LHCN-M2 (cell line): ENCODE results near the gene ALDH2. TPM values are rescaled to one million over a fixed set of nuclear protein-coding genes. Genes with fewer than 3 reads are reported as not detected.
"Not testable (repeated sequence)": the region's sequence is repeated elsewhere in the genome, so short reads cannot be mapped to it uniquely, and the experiment has no call there.

Source experiments
- DNase-seq: peaks from one replicate; pipeline ENCODE4 v3.0.0-alpha.2; 2012; ENCODE audit warnings: low read depth
- polyA plus RNA-seq: library from polyadenylated mRNA; unstranded; fragments of >200 nt; gene quantifications from one replicate; pipeline ENCODE4 v1.2.1, GENCODE V29; 2012; ENCODE audit warnings: missing spikeins
- total RNA-seq: library from RNA; depleted of rRNA; stranded (reverse); fragments of >200 nt; gene quantifications from 2 replicates; pipeline ENCODE4 v1.2.3, GENCODE V29; 2014; rRNA removed

ALDH2 gene
- total RNA-seq: 4.5 and 5.8 TPM in 2 replicates
- 6.5 TPM for polyA plus RNA-seq

- no peak for DNase-seq
Measured at GRCh38 chr12:111766608-111767361, at the start of gene ALDH2. Gene ALDH2, plus strand, starts transcription at chr12:111766933. Its CDS starts 50 bp downstream, at chr12:111766983.

GRCh38 chr12:111719316-111719715 is 47.4 kb upstream of the ALDH2 start:
- not testable (repeated sequence) for DNase-seq

GRCh38 chr12:111720457-111720856 is 46.3 kb upstream of the ALDH2 start:
- DNase-seq: no peak

- not testable (repeated sequence) for DNase-seq
Measured at GRCh38 chr12:111723646-111724360, 42.9 kb upstream of the ALDH2 start.

- no peak for DNase-seq
Measured at GRCh38 chr12:111728795-111729194, 37.9 kb upstream of the ALDH2 start.

- DNase-seq: no peak
Measured at GRCh38 chr12:111730420-111730819, 36.3 kb upstream of the ALDH2 start.

GRCh38 chr12:111732786-111733185 is 33.9 kb upstream of the ALDH2 start:
- no peak for DNase-seq

- DNase-seq: no peak
Measured at GRCh38 chr12:111733340-111733915, 33.3 kb upstream of the ALDH2 start.

- DNase-seq: not testable (repeated sequence)
Measured at GRCh38 chr12:111739524-111739923, 27.2 kb upstream of the ALDH2 start.

GRCh38 chr12:111741235-111741812 is 25.4 kb upstream of the ALDH2 start:
- peak; percentile 78 for DNase-seq

- no peak for DNase-seq
Measured at GRCh38 chr12:111745211-111745610, 21.5 kb upstream of the ALDH2 start.

- DNase-seq: no peak
Measured at GRCh38 chr12:111747333-111747732, 19.4 kb upstream of the ALDH2 start.

- no peak for DNase-seq
Measured at GRCh38 chr12:111748151-111748672, 18.5 kb upstream of the ALDH2 start.

- DNase-seq: no peak
Measured at GRCh38 chr12:111748867-111749266, 17.9 kb upstream of the ALDH2 start.

GRCh38 chr12:111749391-111749790 is 17.3 kb upstream of the ALDH2 start:
- DNase-seq: no peak

- peak; percentile 40 for DNase-seq
Measured at GRCh38 chr12:111753144-111753881, 13.4 kb upstream of the ALDH2 start.

- no peak for DNase-seq
Measured at GRCh38 chr12:111754671-111755070, 12.1 kb upstream of the ALDH2 start.

- DNase-seq: no peak
Measured at GRCh38 chr12:111756196-111756595, 10.5 kb upstream of the ALDH2 start.

- no peak for DNase-seq
Measured at GRCh38 chr12:111756681-111757080, 10.1 kb upstream of the ALDH2 start.

- peak; percentile 81 for DNase-seq
Measured at GRCh38 chr12:111757361-111758119, 9.2 kb upstream of the ALDH2 start.
